Liver (tissue), 3 donors: ENCODE results near the gene SLC38A10.

Experiments used
- CTCF ChIP-seq: fragments of 150-350 bp; IDR thresholded peaks from 2 replicates; pipeline ENCODE4 v1.5.1; 2017; ENCODE audit warnings: improper control_type of control experiment, low read depth, low read length; ENCODE audit not compliant: missing input control
- EGR1 ChIP-seq, 2 donors: IDR thresholded peaks; 2 replicates each; pipeline ENCODE4 v1.6.1; 2016 to 2018; ENCODE audit warnings: antibody characterized with exemption in 2 of 2, low read depth in 2 of 2
- FOXA1 ChIP-seq: IDR thresholded peaks from 2 replicates; pipeline ENCODE4 v1.6.1; 2016; ENCODE audit warnings: antibody characterized with exemption
- GABPA ChIP-seq, 2 donors: IDR thresholded peaks in 1 of 2; conservative IDR thresholded peaks in 1 of 2; 2 replicates each; pipeline ENCODE4 v1.6.1; 2016; ENCODE audit warnings: antibody characterized with exemption in 2 of 2, mild to moderate bottlenecking in 1 of 2, moderate library complexity in 1 of 2
- JUND ChIP-seq, 2 donors: IDR thresholded peaks; 2 replicates each; pipeline ENCODE4 v1.6.1; 2016; ENCODE audit warnings: antibody characterized with exemption in 2 of 2
- MAX ChIP-seq: IDR thresholded peaks from 2 replicates; pipeline ENCODE4 v1.6.1; 2016; ENCODE audit warnings: antibody characterized with exemption
- RAD21 ChIP-seq, 2 donors: IDR thresholded peaks; 2 replicates each; pipeline ENCODE4 v1.6.1; 2016; ENCODE audit warnings: antibody characterized with exemption in 2 of 2, mild to moderate bottlenecking in 2 of 2
- REST ChIP-seq: IDR thresholded peaks from 2 replicates; pipeline ENCODE4 v1.6.1; 2016; ENCODE audit warnings: antibody characterized with exemption, mild to moderate bottlenecking
- RXRA ChIP-seq, 2 donors: IDR thresholded peaks; 2 replicates each; pipeline ENCODE4 v1.6.1; 2017 to 2018; ENCODE audit warnings: antibody characterized with exemption in 2 of 2, mild to moderate bottlenecking in 1 of 2
- SP1 ChIP-seq: IDR thresholded peaks from 2 replicates; pipeline ENCODE4 v1.6.1; 2018; ENCODE audit warnings: antibody characterized with exemption, mild to moderate bottlenecking
- TAF1 ChIP-seq: conservative IDR thresholded peaks from 2 replicates; pipeline ENCODE4 v1.6.1; 2016; ENCODE audit warnings: antibody characterized with exemption, mild to moderate bottlenecking
- YY1 ChIP-seq: IDR thresholded peaks from 2 replicates; pipeline ENCODE4 v1.6.1; 2016; ENCODE audit warnings: antibody characterized with exemption, mild to moderate bottlenecking
- donor health status: healthy.
- donor health status: healthy.

- TF ChIP-seq CTCF (no peak), SP1 (no peak), GABPA (IDR thresholded peaks at IDR 0.05 in 1 of 2, conservative IDR thresholded peaks at IDR 0.05 in 1 of 2) (no peak), RXRA (IDR thresholded peaks at IDR 0.05) (no peak), TAF1 (no peak), REST (no peak), JUND (IDR thresholded peaks at IDR 0.05) (no peak), MAX (no peak), YY1 (no peak), RAD21 (IDR thresholded peaks at IDR 0.05) (no peak), EGR1 (IDR thresholded peaks at IDR 0.05; ENCODE audit: low read depth in 2 of 2) (no peak), FOXA1 (no peak)
Observed at GRCh38 chr17:81249223-81250040, 45.7 kb downstream of the SLC38A10 start.
